Urothelium cell line (cell line): ENCODE measurements around the gene USP19.

ENCODE experiments used
- DNase-seq: peaks from one replicate; pipeline ENCODE4 v3.0.0; 2011; ENCODE audit warnings: low spot score, mixed read lengths
- FAIRE-seq: peaks from 2 replicates; lab custom pipeline; 2011; peaks lifted over from hg19 to GRCh38; lab: Jason Lieb, UNC

USP19 gene

GRCh38 chr3:49104427-49105291 lies 16.0 kb downstream of the USP19 start, which contains the start of gene QARS1:
Gene QARS1, minus strand, starts transcription at chr3:49104757. Its CDS starts 24 bp downstream, at chr3:49104733.
- FAIRE-seq (no peak), DNase-seq (peak; percentile 96)

DNA sequence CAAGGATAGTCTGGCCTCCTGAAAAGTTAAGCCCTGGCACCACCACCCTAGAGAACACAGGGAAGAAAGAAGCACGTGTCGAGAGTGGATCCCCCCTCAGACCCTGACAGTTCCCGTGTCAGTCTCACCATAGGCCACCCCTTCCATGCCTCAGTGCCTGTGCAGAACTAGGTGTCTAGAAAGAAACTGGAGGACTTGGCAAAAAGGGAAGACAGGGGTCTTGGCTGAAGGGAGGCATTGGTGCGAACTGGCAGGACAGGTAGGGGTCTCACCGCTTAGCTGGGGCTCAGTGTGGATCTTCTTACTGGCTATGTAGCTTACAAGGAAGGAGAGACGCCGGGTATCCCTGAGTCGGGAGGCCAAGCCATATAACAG lies 16.6 kb downstream of the USP19 start:
- DNase-seq (no peak), FAIRE-seq (no peak)

DNA sequence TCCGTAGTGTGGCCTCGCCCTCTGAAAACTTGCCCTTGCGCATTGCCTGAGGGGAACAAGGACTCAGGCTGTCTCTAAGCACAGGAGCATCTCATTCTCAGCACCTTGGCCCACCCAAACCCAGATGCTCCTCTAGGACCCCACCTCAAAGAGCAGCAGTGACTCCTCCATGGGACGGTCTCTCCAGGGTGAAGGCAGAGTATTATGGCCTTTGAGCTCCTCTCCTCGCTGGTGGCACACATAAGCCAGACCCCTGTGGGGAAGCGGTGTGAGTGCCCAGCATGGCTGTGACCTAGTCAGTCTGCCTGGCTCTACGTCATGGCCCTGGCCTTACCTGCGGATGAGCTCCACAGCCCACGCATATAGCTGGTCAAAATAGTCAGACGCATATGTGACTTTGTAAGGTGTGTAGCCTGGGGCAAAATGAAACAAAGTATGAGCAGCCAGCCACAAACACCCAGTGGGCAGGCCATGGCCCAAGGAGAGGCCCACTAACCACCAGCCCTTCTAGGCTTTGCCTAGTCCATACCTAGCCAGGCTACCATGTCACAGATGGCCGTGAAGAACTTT lies 20.5 kb downstream of the USP19 start:
- FAIRE-seq (no peak), DNase-seq (no peak)

DNA sequence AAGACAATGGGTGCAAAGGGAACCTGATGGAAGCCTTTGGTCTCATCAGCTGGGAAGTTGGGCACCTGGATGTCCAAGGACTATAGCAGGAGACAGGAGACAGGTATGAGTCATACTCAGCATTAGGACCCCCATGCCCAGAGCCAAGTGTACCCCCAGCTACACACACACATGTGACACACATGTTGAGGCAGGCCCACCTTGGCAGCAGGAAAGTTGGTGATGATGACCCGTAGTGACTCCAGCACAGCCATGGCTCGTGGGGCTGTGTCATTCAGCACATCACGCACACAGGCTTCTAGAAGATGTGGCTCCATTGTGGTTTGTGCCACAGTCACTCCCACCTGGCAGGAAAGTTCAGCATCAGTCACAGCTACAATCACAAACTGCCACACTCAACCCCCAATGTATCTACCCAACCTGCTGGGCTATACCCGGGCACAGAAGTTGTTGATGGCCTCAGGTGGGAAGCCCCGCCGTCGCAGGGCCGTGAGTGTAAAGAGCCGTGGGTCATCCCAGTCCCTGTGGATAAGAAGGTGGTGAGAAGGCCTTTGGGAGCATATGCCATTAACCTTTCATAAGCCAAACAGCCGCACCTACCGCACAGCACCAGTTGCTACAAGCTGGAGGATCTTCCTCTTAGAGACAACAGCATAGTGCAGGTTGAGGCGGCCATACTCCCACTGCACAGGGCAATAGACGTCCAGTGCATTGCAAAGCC lies 21.6 kb downstream of the USP19 start:
- FAIRE-seq (no peak), DNase-seq (no peak)

- FAIRE-seq (no peak), DNase-seq (no peak)
Observed at GRCh38 chr3:49098429-49098828, 22.2 kb downstream of the USP19 start.

DNA sequence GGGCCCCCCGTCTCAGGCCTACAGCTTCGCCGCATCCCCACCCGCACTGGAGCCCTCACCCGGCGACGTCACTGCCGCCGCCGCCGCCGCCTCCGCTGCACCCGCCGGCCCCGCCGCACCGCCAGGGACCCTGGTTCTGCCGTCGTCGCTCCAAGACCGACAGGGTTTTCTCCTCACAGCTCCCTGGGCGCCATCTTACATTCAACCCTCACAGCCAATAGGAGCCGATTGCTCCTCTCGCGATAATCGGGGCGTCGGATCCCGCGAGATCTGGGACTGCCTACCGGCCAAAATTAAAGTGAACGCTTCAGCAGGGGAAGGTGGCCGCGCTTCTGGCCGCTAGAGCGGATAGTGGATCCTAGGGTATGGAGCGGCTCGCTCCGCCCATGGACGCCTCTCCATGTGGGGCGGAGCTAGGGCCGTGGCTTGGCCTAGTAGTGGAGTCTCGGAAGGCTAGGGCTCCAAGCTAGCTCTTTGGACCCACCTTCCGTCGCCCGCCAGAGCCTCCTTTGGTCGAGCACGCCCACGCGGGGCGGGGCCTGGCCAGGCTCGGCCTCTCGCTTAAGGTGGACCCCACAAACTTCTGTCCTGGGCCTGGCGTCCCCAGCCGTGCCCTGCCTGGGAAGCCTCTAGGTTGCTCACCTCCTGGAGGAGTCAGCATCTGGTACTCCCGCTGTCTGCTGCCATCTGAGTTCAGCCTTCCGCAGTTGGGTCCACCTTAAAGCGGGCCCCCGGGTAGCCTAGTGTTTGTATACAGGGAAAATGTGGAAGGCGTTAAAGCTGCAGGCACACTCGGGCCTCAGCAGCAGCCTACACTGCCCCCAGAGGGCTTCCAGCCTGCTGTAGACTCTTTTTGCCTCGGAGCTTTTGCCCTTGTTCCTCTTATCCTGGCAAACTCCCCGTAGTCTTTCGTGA lies 26.5 kb downstream of the USP19 start, which contains the start of gene QRICH1:
Gene QRICH1, minus strand, starts transcription at position 219 of the 915 bp plus-strand sequence. CDS start 17,054 bp downstream, outside the sequence.
- DNase-seq (peak; percentile 96), FAIRE-seq (peak; percentile 53)

GRCh38 chr3:49092938-49093852 lies 27.4 kb downstream of the USP19 start:
- FAIRE-seq, result no peak

GRCh38 chr3:49081429-49081828 lies 39.2 kb downstream of the USP19 start:
- no peak for DNase-seq
- no peak for FAIRE-seq

More at GRCh38 chr3:49092938-49093852, 27.4 kb downstream of the USP19 start:
- DNase-seq, result peak; percentile 81

GRCh38 chr3:49079270-49079669 lies 41.4 kb downstream of the USP19 start:
- FAIRE-seq, result no peak

DNA sequence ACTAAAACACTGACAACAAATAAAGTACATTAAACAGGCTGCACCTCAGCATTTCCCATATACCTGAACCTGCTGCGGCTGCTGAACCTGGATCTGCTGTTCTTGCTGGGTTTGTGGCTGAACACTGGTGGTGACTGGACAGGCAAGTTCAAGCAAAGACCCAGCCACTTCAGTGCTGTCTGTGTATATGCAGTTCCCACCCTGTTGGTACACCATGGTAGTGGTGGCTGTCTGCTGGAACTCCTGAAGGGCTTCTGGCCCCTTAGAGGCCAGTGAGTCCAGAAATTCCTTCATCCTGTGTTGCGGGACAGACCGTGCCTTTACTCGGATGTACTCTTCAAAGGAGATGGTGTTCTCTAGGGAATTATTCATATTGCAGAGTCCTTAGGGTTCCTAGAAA lies 44.0 kb downstream of the USP19 start:
- DNase-seq, result no peak
- FAIRE-seq, result no peak

More at GRCh38 chr3:49079270-49079669, 41.4 kb downstream of the USP19 start:
- no peak for DNase-seq

DNA sequence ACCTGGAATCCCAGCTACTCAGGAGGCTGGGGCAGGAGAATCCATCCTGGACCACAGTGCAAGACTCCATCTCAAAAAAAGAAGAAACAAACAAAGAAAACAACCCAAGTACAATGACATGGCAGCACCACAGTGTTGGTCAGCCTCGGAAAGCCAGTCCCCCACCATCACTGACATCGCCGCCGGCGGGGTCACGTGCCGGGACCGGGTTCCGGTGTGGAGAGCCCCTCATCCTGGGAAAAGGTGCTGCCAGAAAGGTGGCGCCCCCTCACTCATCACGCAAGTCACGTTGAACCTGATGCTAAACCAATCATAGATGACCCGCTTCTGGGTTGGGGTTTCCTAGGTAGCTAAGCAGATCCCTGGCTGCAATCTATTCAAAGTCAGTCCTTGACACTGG lies 44.5 kb downstream of the USP19 start:
- FAIRE-seq, result no peak

More for the DNA sequence above, 44.5 kb downstream of the USP19 start:
- DNase-seq, result no peak
